IMR-90 (cell line): Measurements from ENCODE around the gene FRYL. TPM values are rescaled to one million over a fixed set of nuclear protein-coding genes. Genes with fewer than 3 reads are reported as not detected.

Experiments
- ATAC-seq: fragments of 200-7000 bp; cut with Tn5 transposase; 2 replicates; pipeline ENCODE4 v1.9.1; 2020; ENCODE audit warnings: low read depth, mild to moderate bottlenecking, moderate library complexity
- BruUV-seq: library from RNA; stranded (reverse); fragments of 400-500 nt; replicated peaks from 2 replicates; lab custom pipeline; 2021; lab: Mats Ljungman, UMichigan
- CTCF ChIA-PET: fragments of 300-600 bp; formaldehyde crosslinking; extraction: SDS; loops from one replicate; lab custom pipeline; 2021; ENCODE audit warnings: antibody characterized with exemption; lab: Yijun Ruan, JAX
- POLR2A ChIA-PET: fragments of 300-600 bp; sonication (Branson Sonifier 250); formaldehyde crosslinking; loops from one replicate; lab custom pipeline; 2022; ENCODE audit warnings: antibody characterized with exemption; ENCODE audit not compliant: unreplicated experiment; lab: Charles Lee
- DNase-seq: peaks from one replicate; pipeline ENCODE4 v3.0.0; 2013
- H2AFZ ChIP-seq: replicated peaks from 2 replicates; pipeline ENCODE3; 2013; ENCODE audit warnings: low read length, mild to moderate bottlenecking; ENCODE audit not compliant: poor library complexity
- H2AK5ac ChIP-seq: 2 replicates; pipeline ENCODE4 v1.6.1; 2013; ENCODE audit warnings: low read depth, low read length, inconsistent platforms
- H2AK9ac ChIP-seq: replicated peaks from 2 replicates; pipeline ENCODE3; 2013; ENCODE audit warnings: mild to moderate bottlenecking, low read depth, low read length, moderate library complexity; ENCODE audit not compliant: poor library complexity
- H2BK120ac ChIP-seq: 2 replicates; pipeline ENCODE4 v1.6.1; 2013; ENCODE audit warnings: low read depth, low read length, inconsistent platforms
- H2BK15ac ChIP-seq: 3 replicates; pipeline ENCODE4 v1.6.1; 2013; ENCODE audit warnings: low read depth, low read length, inconsistent platforms
- H2BK20ac ChIP-seq: 2 replicates; pipeline ENCODE4 v1.6.1; 2013; ENCODE audit warnings: low read depth, mild to moderate bottlenecking, inconsistent platforms, low read length, moderate library complexity
- H2BK5ac ChIP-seq: 2 replicates; pipeline ENCODE4 v1.6.1; 2013; ENCODE audit warnings: mild to moderate bottlenecking, low read depth, low read length, inconsistent platforms; ENCODE audit not compliant: poor library complexity, severe bottlenecking
- H3K14ac ChIP-seq: replicated peaks from 2 replicates; pipeline ENCODE4 v1.6.1; 2013; ENCODE audit warnings: low read depth, low read length, inconsistent platforms
- H3K18ac ChIP-seq: 2 replicates; pipeline ENCODE4 v1.6.1; 2013; ENCODE audit warnings: low read depth, low read length, control low read depth
- H3K23ac ChIP-seq: 2 replicates; pipeline ENCODE4 v1.6.1; 2013; ENCODE audit warnings: low read depth, low read length, inconsistent platforms
- H3K27ac ChIP-seq: 2 replicates; pipeline ENCODE4 v1.5.1; 2013; ENCODE audit warnings: mild to moderate bottlenecking, control low read depth, low read length; ENCODE audit not compliant: insufficient read depth
- H3K27me3 ChIP-seq: 2 replicates; pipeline ENCODE4 v1.6.1; 2013; ENCODE audit warnings: low read length; ENCODE audit not compliant: control insufficient read depth, insufficient read depth
- H3K36me3 ChIP-seq: 2 replicates; pipeline ENCODE4 v1.6.1; 2013; ENCODE audit warnings: low read length, mixed read lengths; ENCODE audit not compliant: control insufficient read depth, insufficient read depth
- H3K4ac ChIP-seq: 2 replicates; pipeline ENCODE4 v1.6.1; 2013; ENCODE audit warnings: low read depth, low read length, inconsistent platforms
- H3K4me1 ChIP-seq: 2 replicates; pipeline ENCODE4 v1.6.1; 2013; ENCODE audit warnings: low read length, mixed read lengths; ENCODE audit not compliant: control insufficient read depth, insufficient read depth
- H3K4me2 ChIP-seq: 2 replicates; pipeline ENCODE4 v1.6.1; 2013; ENCODE audit warnings: low read depth, mild to moderate bottlenecking, control low read depth, low read length, moderate library complexity
- H3K4me3 ChIP-seq: 2 replicates; pipeline ENCODE4 v1.5.1; 2013; ENCODE audit warnings: low read depth, mild to moderate bottlenecking, control low read depth, low read length, moderate library complexity; ENCODE audit not compliant: insufficient read depth
- H3K56ac ChIP-seq: 2 replicates; pipeline ENCODE4 v1.6.1; 2013; ENCODE audit warnings: low read length, inconsistent platforms; ENCODE audit not compliant: insufficient read depth; ENCODE audit errors: extremely low read depth
- H3K79me1 ChIP-seq, 2 experiments: 2 replicates each; pipeline ENCODE4 v1.6.1; 2013; ENCODE audit warnings: low read length in 2 of 2, inconsistent platforms in 1 of 2, low read depth in 1 of 2
- H3K9ac ChIP-seq: 2 replicates; pipeline ENCODE4 v1.6.1; 2013; ENCODE audit warnings: low read depth, low read length, control low read depth
- H3K9me1 ChIP-seq: 2 replicates; pipeline ENCODE4 v1.6.1; 2013; ENCODE audit warnings: low read length, inconsistent platforms; ENCODE audit not compliant: insufficient read depth
- H3K9me3 ChIP-seq: 2 replicates; pipeline ENCODE4 v1.6.1; 2013; ENCODE audit warnings: low read length; ENCODE audit not compliant: control insufficient read depth, insufficient read depth
- H4K20me1 ChIP-seq: 2 replicates; pipeline ENCODE4 v1.6.1; 2013; ENCODE audit warnings: low read length, inconsistent platforms; ENCODE audit not compliant: insufficient read depth
- H4K5ac ChIP-seq: 2 replicates; pipeline ENCODE4 v1.6.1; 2013; ENCODE audit warnings: mild to moderate bottlenecking, low read depth, low read length, control low read depth
- H4K8ac ChIP-seq, 2 experiments: 2 replicates each; pipeline ENCODE4 v1.6.1; 2013; ENCODE audit warnings: low read depth in 2 of 2, low read length in 2 of 2, control low read depth in 1 of 2, inconsistent platforms in 1 of 2
- H4K91ac ChIP-seq: 2 replicates; pipeline ENCODE4 v1.6.1; 2013; ENCODE audit warnings: low read depth, low read length, inconsistent platforms; ENCODE audit not compliant: insufficient read depth
- BHLHE40 ChIP-seq: fragments of 150-350 bp; IDR thresholded peaks from 2 replicates; pipeline ENCODE4 v1.6.1; 2016; ENCODE audit warnings: mild to moderate bottlenecking, low read depth, low read length
- WGBS, 2 experiments: methylation state at CpG; one replicate each; pipeline versions ENCODE4 v1.1.5 to v1.1.7; 2013; ENCODE audit warnings: missing lambda C conversion rate in 2 of 2; ENCODE audit not compliant: insufficient read length in 1 of 2; ENCODE audit errors: extremely low coverage in 2 of 2; 5-methylcytosine and 5-hydroxymethylcytosine counted together
- dilution Hi-C: fragments of 300-500 bp; cut with HindIII; formaldehyde crosslinking; loops from one replicate; pipeline ENCODE4 v1.14.3; 2018; ENCODE audit warnings: low sequenced_read_pairs; ENCODE audit not compliant: unreplicated experiment
- in situ Hi-C: fragments of 300-500 bp; cut with MboI; formaldehyde crosslinking; loops from 3 replicates; pipeline ENCODE4 v1.14.3; 2019; ENCODE audit warnings: low sequenced_read_pairs, inconsistent platforms, mixed read lengths
- intact Hi-C: fragments of 100-400 bp; cut with micrococcal nuclease; formaldehyde crosslinking; loops from 2 replicates; pipeline ENCODE4 v1.10.0; 2022
- polyA plus RNA-seq, 3 experiments: library from polyadenylated mRNA; depleted of rRNA; stranded (reverse); fragments of >200 nt; gene quantifications; 2 replicates each; pipeline ENCODE4 v1.2.3, GENCODE V29; 2012; ENCODE audit warnings: low replicate concordance in 1 of 3
- total RNA-seq: library from RNA; depleted of rRNA; stranded (reverse); fragments of >200 nt; gene quantifications from 2 replicates; pipeline ENCODE4 v1.2.3, GENCODE V29; 2012
- TF ChIP-seq, protein P1 (sequence below): fragments of 150-350 bp; IDR thresholded peaks from 2 replicates; pipeline ENCODE4 v1.6.1; 2016; ENCODE audit warnings: low read depth, mild to moderate bottlenecking, low read length, moderate library complexity, borderline replicate concordance
- TF ChIP-seq, protein P2 (sequence below): fragments of 150-350 bp; IDR thresholded peaks from 2 replicates; pipeline ENCODE4 v1.6.1; 2017; ENCODE audit warnings: mild to moderate bottlenecking, antibody characterized with exemption, low read length, low read depth

The FRYL gene
- total and polyA plus RNA-seq, 2 of the 4 experiments (the other 2 are of a cell fraction), result 9.9 to 77.4 TPM

DNA sequence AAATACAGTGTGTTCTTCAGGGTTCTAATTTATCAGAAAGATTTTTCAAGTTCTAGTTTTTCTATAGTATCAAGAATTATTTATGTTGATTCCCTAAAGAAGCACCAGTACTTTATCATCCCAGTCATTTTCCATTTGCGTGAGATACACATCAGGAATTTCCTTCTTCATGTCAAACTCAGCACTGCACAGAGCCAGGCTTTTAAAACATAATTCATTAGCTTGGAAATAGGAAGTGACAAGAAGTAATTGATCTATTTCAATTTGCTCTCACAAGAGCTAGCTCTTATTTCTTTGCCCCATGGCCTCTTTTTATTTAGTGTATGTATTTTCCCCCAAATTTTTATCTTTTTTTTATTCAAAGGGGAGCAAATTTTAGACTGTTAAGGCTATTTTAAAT, 309.9 kb downstream of the FRYL start:
- H3K23ac ChIP-seq, result no peak overlapping the region
- in situ Hi-C loops, result no loop called here
- ChIA-PET CTCF (no interaction called here), POLR2A (no interaction called here)
- ATAC-seq, result no peak
- peaks cover 1% of the 10 kb centered on the region for H3K27me3 ChIP-seq
- H3K4me2 ChIP-seq, result no peak overlapping the region
- H4K8ac ChIP-seq, result no peak overlapping the region
- no peaks in the 10 kb centered on the region for H3K4me1 ChIP-seq
- H3K14ac ChIP-seq, result no peak overlapping the region
- H3K27ac ChIP-seq, result no peak overlapping the region
- intact Hi-C loops, result no loop called here
- no peak overlapping the region for H2BK120ac ChIP-seq
- WGBS, 2 experiments, result no CpG with 5 or more reads among the region's 1 CpG
- dilution Hi-C loops, result no loop called here
- no TSS peak for BruUV-seq
- H3K4me3 ChIP-seq, result no peak overlapping the region
- H3K36me3 ChIP-seq, result no peaks in the 10 kb centered on the region
- H3K9ac ChIP-seq, result no peak overlapping the region
- H2AFZ ChIP-seq, result no peak overlapping the region
- no peak overlapping the region for H2AK5ac ChIP-seq
- no peaks in the 10 kb centered on the region for H3K9me1 ChIP-seq
- H4K20me1 ChIP-seq, result no peaks in the 10 kb centered on the region
- H2BK15ac ChIP-seq, result no peak overlapping the region
- no peak for DNase-seq
- H4K91ac ChIP-seq, result no peak overlapping the region
- no peak overlapping the region for H2BK5ac ChIP-seq
- H2BK20ac ChIP-seq, result no peak overlapping the region
- no peak overlapping the region for H3K56ac ChIP-seq
- H3K79me1 ChIP-seq, result no peaks in the 10 kb centered on the region
- H3K18ac ChIP-seq, result no peak overlapping the region
- H3K9me3 ChIP-seq, result no peaks in the 10 kb centered on the region
- no peak overlapping the region for H4K5ac ChIP-seq
- H3K4ac ChIP-seq, result no peak overlapping the region
- TF ChIP-seq, protein P1, sequence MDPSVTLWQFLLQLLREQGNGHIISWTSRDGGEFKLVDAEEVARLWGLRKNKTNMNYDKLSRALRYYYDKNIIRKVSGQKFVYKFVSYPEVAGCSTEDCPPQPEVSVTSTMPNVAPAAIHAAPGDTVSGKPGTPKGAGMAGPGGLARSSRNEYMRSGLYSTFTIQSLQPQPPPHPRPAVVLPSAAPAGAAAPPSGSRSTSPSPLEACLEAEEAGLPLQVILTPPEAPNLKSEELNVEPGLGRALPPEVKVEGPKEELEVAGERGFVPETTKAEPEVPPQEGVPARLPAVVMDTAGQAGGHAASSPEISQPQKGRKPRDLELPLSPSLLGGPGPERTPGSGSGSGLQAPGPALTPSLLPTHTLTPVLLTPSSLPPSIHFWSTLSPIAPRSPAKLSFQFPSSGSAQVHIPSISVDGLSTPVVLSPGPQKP, result no peak
- TF ChIP-seq, protein P2, sequence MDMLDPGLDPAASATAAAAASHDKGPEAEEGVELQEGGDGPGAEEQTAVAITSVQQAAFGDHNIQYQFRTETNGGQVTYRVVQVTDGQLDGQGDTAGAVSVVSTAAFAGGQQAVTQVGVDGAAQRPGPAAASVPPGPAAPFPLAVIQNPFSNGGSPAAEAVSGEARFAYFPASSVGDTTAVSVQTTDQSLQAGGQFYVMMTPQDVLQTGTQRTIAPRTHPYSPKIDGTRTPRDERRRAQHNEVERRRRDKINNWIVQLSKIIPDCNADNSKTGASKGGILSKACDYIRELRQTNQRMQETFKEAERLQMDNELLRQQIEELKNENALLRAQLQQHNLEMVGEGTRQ, result no peak
- TF ChIP-seq BHLHE40, result no peak
- H2AK9ac ChIP-seq, result no peak overlapping the region
